Ureter (tissue), 1 donor: ENCODE data around the gene TTBK2. TPM values are rescaled to one million over a fixed set of nuclear protein-coding genes. Genes with fewer than 3 reads are reported as not detected.

Experiments used
- DNase-seq: peaks from one replicate; pipeline ENCODE4 v3.0.0-alpha.2; 2020; ENCODE audit warnings: low spot score
- total RNA-seq: library from RNA; stranded (reverse); gene quantifications from one replicate; pipeline ENCODE4 v1.2.4, GENCODE V29; 2023
- donor health status: DM: yes; HTN: yes; CAD: no.

Gene TTBK2
- total RNA-seq, 1 donor from 2014 or later, result 18.5 TPM

DNA sequence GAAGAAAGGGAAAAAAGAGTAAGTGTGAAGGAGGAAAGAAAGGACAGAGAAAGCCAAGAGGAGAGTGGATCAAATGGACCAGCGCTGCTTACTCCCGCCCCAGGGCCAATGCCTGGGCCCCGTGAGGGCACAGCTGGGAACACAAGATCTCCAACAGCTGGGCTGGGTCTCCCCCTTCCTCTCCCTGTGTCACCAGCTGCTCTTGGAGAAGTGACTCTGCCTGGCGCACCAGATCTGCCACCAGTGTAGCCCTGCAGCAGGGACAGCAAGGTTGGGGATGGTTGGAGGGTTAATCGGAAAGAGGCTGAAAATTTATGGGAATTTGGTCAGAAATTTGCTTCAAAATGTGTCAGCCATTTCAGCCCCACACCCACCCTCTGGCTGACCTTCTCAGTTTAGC lies 192.0 kb downstream of the TTBK2 start:
- DNase-seq, result no peak

DNA sequence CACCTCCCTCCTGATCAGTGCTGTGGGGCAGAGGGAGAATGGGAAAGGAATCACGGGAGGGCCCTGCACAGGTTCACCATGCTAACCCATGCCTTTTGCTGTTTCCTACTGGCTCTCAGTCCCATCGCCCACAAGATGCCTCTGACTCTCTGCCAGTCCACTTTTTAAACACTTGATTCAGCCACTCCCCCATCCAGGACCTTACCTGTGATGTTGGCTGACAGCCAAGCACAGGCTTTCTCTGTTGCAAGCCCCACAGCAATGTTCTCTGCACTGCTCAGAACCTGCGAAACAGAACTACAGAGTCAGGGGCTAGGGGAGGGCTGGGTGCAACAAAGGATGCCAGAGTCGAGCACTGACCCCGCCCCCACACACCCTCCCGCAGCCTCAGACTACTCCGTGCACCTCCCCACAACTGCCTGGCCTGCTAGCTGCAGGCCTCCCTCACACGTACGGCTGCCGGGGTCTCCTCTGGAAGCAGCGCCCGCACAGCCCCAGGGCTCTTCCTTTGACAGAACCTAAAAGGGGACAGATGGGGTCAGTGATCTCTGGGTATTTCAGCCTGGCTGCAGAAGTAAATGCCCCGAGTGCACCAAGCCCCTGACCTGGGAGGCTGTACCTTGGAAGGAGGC lies 192.7 kb downstream of the TTBK2 start:
- no peak for DNase-seq

DNA sequence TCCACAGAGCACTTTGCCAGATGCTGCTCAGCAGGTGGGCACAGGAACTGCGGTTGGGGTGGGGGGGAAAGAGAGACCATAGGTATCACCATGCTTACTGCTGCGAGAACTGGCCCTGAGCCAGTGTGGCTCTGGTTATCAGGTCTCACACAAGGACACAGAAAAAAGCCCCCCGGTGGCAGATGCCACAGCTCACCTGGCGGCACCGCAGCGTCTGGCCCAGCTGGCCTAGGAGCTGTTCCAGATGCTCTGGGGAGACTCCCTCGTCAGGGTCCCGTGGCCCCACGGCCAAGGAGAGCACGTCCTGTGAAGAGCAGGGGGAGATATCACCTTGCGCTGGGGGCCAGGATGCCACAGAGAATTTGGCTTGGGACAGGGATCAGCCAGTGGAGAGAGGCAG lies 194.5 kb downstream of the TTBK2 start:
- no peak for DNase-seq

DNA sequence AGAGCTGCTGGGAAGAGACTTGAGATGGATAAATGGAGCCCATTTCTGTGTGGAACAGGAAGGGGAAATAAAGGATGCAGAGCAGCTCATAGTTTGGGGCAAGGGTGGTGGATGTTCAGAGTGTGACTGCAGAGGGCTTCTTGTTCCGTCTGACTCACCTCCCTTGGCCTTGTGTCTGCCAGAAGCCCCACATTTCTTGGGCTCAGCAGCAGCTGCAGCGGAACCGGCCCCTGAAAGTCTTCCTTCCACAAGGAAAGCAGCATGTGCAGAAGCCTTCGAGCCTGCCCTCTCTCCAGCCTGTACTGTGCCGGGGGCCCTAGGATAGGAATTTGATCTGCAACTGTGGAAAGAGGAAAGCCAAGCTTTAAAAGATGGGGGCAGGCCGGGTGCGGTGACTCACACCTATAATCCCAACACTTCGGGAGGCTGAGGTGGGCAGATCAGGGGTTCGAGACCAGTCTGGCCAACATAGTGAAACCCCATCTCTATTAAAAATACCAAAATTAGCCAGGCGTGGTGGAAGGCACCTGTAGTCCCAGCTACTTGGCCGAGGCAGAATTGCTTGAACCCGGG lies 195.2 kb downstream of the TTBK2 start:
- DNase-seq, result no peak

DNA sequence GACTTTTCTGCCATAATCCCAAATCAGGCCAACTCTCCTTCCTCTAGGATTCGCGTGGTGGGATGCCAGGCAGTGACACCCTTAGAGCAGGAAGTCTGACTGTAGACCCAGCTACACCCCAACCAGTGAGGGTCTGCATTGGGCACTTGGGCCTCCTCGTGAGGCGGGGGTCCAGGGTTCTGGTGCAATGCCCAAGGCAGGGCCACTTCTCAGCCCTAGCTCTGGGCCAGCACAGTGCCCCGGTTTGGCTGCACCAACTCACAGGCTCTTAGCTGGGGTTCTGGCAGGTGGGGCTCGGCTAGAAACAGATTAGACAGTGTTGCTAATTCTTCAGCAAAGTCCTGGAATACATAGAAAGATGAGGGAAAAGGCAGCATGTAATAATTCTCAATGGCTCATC lies 196.3 kb downstream of the TTBK2 start:
- no peak for DNase-seq

DNA sequence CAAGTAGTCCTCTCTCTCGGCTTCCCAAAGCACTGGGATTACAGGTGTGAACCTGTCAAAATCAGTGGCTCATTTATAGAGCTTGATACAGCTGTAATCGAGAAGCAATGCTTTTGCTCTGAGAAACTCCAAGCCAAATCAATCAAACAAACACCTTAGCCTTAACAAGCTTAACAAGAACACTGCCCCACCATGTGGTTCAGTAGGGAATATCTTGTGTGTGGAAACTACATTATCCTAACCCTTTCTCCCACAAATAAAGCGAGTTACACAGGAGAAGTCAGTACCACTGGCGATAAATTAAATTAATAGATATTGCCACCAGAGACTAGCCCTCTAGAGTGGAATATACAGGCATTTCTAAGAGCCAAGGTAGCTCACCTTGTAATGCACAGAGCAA lies 197.5 kb downstream of the TTBK2 start:
- DNase-seq, result no peak

DNA sequence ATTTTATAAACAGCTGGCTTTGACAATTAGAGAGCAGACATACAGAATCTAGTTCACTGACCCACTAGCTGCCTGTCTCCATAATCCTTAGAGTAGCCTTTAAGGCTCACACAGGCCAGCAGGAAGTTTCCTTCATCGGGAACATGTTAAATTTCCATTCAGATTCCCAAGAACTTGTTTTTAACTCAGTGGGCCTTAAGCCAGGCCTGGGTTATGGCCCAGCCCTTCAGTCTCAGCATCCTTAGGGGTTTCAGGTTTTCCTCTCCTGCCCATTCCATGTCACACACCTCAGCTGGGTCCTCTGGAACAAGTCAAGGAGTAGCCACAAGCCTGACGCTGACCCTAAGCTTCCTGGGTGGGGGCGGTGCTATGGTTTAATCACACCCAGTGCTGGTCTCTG lies 198.7 kb downstream of the TTBK2 start:
- no peak for DNase-seq

DNA sequence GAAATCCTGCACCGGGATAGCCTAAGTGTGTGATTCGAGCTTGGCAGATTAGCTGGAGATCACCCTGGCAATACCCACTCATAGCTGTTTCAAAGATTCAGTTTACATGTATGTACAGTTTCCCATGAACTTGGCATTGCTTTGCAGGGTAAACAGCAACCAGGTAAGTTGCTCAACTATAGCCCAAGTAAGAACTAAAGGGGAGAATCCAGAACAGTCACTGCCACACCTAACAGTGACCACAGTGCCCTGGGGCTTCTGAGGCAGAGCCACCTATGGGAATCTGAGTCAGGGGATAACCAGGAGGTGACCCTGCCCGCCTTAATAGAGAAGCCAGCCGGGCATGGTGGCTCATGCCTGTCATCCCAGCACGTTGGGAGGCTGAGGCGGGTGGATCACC lies 199.6 kb downstream of the TTBK2 start:
- DNase-seq, result no peak

DNA sequence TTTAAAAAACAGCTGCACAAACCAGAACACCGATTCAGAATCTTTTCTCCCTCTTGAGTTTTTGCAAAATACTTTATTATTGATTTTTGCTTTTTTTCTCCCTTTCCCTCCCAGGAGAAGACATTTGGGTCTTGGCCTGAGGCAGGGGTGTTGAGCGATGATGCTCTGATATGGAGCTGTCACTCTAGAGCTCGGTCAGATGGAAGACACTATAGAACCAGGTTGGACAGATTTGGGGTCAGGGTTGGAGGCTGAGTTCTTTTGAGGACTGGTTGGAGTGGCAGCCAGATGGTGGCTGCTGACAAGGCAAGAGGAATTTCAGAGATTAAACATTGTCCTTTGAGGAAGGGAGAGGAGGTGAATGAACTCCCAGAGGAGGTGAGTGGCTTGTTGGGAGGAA lies 200.5 kb downstream of the TTBK2 start:
- no peak for DNase-seq

DNA sequence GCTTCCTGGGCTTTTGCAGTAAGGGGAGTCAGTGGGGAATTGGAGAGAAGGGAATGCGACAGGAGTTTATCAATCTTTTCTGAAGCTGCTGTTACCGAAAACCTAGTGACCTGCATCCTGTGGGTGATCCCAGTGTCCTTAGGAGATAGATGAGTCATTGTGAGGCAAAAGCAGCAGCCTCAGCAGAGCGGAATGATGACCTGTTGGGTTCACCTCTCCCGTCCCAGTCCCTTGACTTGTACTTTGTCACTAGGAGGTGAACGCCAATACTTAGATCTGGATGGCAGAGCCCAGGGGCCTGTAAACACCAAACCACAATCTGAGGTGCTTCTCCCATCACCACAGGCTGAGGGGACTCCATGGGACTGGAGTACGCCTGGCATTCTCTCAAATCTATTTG lies 201.5 kb downstream of the TTBK2 start:
- no peak for DNase-seq

DNA sequence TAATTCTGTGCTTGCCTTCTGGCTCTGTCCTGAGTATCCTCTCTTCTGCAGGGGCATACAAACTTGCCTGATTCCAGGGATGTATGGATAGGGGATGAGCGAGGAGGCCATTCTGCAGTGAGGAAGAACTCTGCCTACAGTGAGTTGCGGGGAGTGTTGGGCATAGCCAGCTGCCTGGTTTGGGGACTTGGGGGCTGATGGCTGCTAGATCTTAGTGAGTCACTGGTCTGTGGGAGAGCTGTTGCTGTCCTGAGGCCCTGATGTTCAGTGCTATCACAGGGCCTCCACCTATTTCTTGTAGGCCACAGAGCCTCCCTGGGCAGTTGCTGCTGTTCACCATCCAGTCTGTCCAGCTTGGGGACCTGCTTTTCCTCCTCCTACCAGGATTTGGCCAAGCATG lies 204.0 kb downstream of the TTBK2 start:
- no peak for DNase-seq

DNA sequence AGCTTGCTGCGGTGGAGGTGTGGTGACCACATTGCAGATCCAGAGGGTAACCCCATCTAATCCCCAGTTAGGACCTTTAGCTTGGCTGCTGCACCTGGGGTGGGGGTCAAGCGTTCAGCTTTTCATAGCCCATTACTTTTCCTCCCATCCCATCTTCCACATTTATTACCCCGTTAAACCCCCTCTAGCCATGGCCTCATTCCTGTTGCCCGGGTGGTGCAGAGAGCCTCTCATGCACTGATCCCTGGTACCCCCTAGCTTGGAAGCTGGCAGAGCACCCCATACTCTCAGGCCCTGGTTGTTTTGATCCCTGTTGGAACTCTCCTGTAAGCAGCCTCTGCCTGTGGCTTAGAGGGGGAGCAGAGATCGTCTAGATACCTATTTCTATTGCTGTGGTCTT lies 204.5 kb downstream of the TTBK2 start:
- no peak for DNase-seq

DNA sequence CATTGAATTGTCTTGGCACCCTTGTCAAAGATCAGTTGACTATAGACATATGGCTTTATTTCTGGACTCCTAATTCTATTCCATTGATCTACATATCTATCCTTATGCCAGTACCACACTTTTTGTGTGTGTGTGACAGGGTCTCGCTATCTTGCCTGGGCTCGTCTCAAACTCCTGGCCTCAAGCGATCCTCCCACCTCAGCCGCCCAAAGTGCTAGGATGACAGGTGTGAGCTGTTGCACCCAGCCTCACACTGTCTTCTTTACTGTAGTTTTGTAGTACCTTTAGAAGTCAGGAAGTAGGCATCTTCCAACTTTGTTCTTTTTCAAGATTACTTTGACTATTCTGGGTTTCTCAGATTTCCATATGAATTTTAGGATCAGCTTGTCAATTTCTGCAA lies 208.0 kb downstream of the TTBK2 start:
- DNase-seq, result no peak

DNA sequence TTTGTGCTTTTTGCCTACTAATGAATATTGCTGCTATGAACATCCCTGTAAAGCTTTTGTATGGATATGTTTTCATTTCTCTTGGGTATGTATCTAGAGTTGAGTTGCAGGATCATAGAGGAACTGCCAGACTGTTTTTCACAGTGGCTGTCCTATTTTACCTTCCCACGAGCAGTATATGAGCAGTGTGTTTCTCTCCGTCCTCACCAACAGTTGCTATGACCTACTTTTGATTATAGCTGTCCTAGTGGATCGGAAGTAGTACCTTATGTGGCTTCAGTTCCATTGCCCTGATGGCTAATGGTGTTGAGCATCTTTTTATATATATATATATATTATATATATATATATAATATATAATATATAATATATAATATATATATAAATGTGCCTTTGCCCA lies 208.8 kb downstream of the TTBK2 start:
- no peak for DNase-seq

DNA sequence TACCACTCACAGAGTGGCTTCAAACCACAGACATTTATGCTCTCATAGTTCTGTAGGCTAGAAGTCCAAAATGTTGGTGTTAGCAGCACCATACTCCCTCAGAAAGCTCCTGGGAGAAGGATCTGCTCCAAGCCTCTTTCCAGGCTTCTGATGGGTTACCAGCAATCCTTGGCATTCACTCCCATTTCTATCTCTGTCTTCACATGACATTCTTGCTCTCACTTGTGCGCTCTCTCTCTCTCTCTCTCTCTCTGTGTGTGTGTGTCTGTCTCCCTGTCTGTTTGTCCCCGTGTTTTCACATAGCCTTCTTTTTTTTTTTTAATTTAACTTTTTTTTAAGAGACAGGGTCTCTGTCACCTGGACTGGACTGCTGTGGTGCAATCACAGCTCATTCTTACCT lies 209.9 kb downstream of the TTBK2 start:
- DNase-seq, result no peak

DNA sequence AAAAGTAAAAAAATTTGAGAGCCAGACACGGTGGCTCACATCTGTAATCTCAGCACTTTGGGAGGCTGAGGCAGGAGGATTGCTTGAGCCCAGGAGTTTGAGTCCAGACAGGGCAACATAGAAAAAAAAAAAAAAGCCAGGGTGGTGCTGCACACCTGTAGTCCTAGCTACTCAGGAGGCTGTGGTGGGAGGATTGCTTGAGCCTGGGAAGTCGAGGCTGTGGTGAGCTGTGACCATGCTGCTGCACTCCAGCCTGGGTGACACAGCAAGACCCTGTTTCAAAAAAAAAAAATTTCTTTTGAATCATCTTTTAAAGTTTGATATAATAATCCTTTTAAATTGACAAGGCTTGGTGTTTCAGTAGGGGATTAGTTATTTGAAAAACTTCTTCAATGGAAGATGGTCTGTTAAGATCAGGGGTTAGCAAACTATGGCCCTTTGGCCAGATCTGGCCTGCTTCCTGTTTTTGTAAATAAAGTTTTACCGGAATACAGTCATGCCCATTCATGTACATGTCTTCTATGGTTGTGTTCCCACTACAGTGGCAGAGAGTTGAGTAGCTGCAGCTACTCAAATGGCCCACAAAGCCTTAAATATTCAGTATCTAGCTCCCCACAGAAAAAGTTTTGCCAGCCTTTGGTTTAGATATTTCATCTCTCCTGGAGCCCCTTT lies 212.6 kb downstream of the TTBK2 start:
- peak; percentile 13 for DNase-seq

DNA sequence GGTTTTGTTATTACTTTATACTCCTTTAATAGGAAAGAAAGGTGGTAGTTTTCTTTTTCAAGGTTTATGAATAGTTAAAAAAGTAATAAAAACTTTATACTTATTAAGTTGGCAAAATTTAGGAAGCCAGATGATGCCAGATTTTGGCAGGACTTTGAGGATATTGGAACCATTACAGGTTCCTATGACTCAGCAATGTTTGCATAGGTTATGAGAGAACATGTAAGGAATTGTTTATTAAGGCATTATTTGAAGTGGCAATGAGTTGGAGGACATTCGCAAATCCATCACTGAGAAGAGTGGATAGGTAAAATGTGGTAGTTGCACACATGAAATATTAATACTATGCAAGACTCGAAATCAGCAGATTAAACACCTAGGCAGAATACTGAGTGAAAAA lies 213.5 kb downstream of the TTBK2 start:
- no peak for DNase-seq

DNA sequence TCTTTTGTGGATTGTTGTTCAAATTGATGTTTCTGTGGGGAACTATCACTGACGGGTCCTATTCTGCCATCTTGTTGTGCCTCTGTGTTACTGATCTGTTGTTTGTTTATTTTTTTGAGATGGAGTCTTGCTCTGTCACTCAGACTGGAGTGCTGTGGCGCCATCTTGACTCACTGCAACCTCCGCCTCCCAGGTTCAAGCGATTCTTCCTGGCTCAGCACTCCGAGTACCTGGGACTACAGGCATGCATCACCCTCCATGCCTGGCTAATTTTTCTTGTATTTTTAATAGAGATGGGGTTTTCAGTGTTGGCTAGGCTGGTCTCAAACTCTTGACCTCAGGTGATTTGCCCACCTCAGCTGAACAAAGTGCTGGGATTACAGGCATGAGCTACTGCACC lies 215.2 kb downstream of the TTBK2 start:
- no peak for DNase-seq

DNA sequence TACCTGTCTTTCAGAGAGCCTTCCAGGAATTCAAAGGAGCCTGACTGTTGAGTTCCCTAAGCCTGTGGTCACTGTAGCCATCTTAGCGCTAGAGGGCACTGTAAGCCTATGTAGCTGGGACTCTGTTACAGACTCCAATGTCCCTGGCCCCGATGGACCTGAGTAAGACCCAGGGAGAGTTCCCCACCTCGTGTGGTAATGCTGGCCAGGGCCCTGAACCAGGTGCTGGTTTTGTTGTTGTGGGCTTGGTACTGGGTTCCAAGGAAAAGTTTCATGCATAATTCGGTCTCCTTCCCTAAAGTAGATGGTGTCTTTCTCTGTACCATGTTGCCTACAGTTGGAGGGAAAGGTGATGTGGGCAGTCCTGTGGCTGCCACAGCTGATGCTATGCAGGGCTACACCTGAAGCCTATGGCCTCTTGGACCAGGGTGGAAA lies 216.1 kb downstream of the TTBK2 start:
- peak; percentile 75 for DNase-seq

DNA sequence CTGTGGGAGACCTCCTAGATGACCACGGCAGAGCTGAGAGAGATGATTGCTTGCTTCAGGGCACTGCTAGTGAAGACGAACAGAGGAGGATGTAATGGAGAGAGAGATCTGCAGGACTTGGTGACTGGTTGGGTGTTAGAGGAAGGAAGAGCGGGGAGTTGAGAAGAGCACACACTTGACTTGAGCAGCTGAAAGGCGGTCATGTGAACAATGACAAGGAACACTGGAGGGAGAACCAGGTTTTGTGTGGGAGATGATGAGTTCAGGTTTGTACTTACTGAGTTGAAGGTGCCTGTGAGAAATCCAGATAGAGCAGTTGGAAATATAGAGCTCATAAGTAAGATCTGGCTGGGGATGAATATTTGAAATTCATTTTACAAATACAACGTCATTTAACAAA lies 224.0 kb downstream of the TTBK2 start:
- DNase-seq, result no peak

DNA sequence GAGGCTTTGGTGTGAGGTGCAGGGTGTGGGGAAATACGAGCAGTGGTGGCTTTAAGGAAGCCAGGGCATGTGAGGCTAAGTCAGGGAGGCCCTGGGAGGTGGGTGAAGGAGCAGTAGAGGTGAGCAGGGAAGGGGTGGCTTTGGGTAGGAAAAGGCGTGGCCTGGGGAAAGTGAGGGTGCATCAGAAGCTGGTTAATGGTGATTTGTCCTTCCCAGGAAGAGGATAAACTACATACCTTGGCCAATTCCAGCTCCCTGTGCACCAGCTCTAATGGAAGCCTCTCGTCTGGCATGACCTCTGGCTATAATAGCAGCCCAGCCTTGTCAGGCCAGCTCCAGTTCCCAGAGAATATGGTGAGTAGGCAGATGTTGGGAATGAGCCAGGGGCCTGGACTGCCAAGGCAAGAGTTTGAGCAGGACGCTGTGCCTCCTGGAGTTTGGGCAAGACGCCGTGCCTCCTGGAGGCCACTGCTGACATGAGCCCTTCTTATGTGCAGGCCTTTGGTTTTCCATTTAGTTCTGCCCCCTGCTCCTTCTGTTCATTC lies 225.0 kb downstream of the TTBK2 start:
- no peak for DNase-seq

DNA sequence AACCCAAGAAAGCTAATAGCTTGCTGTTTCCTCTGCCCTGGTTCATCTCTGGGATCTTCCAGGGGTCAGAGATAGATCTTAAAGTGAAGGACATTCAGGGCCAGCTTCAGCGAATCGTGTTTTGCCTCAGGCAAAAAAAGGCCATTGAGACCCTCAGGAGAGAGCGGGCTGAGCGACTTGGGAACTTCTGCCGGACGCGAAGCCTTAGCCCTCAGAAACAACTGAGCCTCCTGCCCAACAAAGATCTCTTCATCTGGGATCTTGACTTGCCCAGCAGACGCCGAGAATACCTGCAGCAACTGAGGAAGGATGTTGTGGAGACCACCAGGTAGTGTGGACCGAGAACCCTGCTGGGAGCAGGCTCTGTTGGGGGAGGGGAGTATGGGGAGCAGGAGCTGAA lies 226.2 kb downstream of the TTBK2 start:
- DNase-seq, result no peak

DNA sequence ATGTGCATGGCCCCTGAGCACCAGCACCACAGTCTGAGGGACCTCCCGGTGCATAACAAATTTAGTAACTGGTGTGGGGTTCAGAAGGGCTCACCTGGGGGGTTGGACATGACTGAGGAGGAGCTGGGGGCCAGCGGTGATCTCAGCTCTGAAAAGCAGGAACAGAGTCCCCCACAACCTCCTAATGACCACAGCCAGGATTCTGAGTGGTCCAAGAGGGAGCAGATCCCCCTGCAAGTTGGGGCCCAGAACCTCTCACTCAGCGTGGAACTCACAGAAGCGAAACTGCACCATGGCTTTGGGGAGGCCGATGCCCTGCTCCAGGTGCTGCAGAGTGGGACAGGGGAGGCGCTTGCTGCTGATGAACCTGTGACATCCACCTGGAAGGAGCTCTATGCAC lies 226.6 kb downstream of the TTBK2 start:
- no peak for DNase-seq
